ENCODE data around the gene USH1G. TPM values are rescaled to one million over a fixed set of nuclear protein-coding genes. Genes with fewer than 3 reads are reported as not detected.
A peak's percentile ranks its signal among the peaks of the same experiment; 100 is the strongest.

The USH1G gene
- total RNA-seq, 2 donors from 2014 or later: not detected

GRCh38 chr17:74960570-74961342, 37.7 kb upstream of the USH1G start:
- Mint-ChIP-seq H3K4me3 (no peak overlapping the region), H3K36me3 (no peaks in the 10 kb centered on the region), H3K4me1 (ENCODE audit: low read depth in 2 of 2) (peaks cover 0 to 7% of the 10 kb centered on the region in 2 donors)

GRCh38 chr17:74959826-74960515, 36.9 kb upstream of the USH1G start:
- H3K27ac Mint-ChIP-seq: no peak overlapping the region
- no peak for DNase-seq (ENCODE audit: low spot score)
- H3K27me3 Mint-ChIP-seq: peaks cover 0 to 9% of the 10 kb centered on the region in 2 donors
- no peak for ATAC-seq
- no peak overlapping the region for H3K4me3 Mint-ChIP-seq
- H3K9me3 Mint-ChIP-seq: no peaks in the 10 kb centered on the region
- H3K36me3 Mint-ChIP-seq: no peaks in the 10 kb centered on the region
- H3K4me1 Mint-ChIP-seq (ENCODE audit: low read depth in 2 of 2): peaks cover 0 to 7% of the 10 kb centered on the region in 2 donors

More at GRCh38 chr17:74960570-74961342, 37.7 kb upstream of the USH1G start:
- ATAC-seq: peak in 1 of 2 donors; percentile 14
- Mint-ChIP-seq H3K27me3 (peaks cover 0 to 7% of the 10 kb centered on the region in 2 donors), H3K27ac (no peak overlapping the region), H3K9me3 (no peaks in the 10 kb centered on the region)
- DNase-seq (ENCODE audit: low spot score): no peak

GRCh38 chr17:74957935-74958740, 35.1 kb upstream of the USH1G start:
- Mint-ChIP-seq H3K9me3 (no peaks in the 10 kb centered on the region), H3K4me3 (no peak overlapping the region), H3K4me1 (ENCODE audit: low read depth in 2 of 2) (peaks cover 0 to 9% of the 10 kb centered on the region in 2 donors), H3K36me3 (no peaks in the 10 kb centered on the region), H3K27me3 (peaks cover 0 to 9% of the 10 kb centered on the region in 2 donors), H3K27ac (no peak overlapping the region)
- no peak for DNase-seq (ENCODE audit: low spot score)
- peak in 1 of 2 donors; percentile 57 for ATAC-seq

GRCh38 chr17:74956093-74956492, 33.0 kb upstream of the USH1G start:
- H3K4me1 Mint-ChIP-seq (ENCODE audit: low read depth in 2 of 2): peaks cover 0 to 6% of the 10 kb centered on the region in 2 donors
- no peak for ATAC-seq
- DNase-seq (ENCODE audit: low spot score): peak; percentile 29
- H3K9me3 Mint-ChIP-seq: no peaks in the 10 kb centered on the region
- H3K27ac Mint-ChIP-seq: no peak overlapping the region
- H3K36me3 Mint-ChIP-seq: no peaks in the 10 kb centered on the region
- H3K27me3 Mint-ChIP-seq: peaks cover 0 to 12% of the 10 kb centered on the region in 2 donors
- H3K4me3 Mint-ChIP-seq: no peak overlapping the region

GRCh38 chr17:74954665-74955421, 31.8 kb upstream of the USH1G start:
- H3K4me3 Mint-ChIP-seq: no peak overlapping the region

GRCh38 chr17:74954115-74954514, 31.1 kb upstream of the USH1G start:
- H3K27me3 Mint-ChIP-seq: peaks cover 0 to 5% of the 10 kb centered on the region in 2 donors
- no peaks in the 10 kb centered on the region for H3K36me3 Mint-ChIP-seq
- ATAC-seq (no peak), DNase-seq (ENCODE audit: low spot score) (no peak)
- H3K4me1 Mint-ChIP-seq (ENCODE audit: low read depth in 2 of 2): peaks cover 0 to 6% of the 10 kb centered on the region in 2 donors
- no peaks in the 10 kb centered on the region for H3K9me3 Mint-ChIP-seq
- no peak overlapping the region for H3K4me3 Mint-ChIP-seq
- H3K27ac Mint-ChIP-seq: no peak overlapping the region

More at GRCh38 chr17:74954665-74955421, 31.8 kb upstream of the USH1G start:
- Mint-ChIP-seq H3K27me3 (peaks cover 0 to 9% of the 10 kb centered on the region in 2 donors), H3K27ac (no peak overlapping the region), H3K36me3 (no peaks in the 10 kb centered on the region), H3K9me3 (no peaks in the 10 kb centered on the region), H3K4me1 (ENCODE audit: low read depth in 2 of 2) (peaks cover 0 to 6% of the 10 kb centered on the region in 2 donors)
- ATAC-seq: no peak
- DNase-seq (ENCODE audit: low spot score): peak; percentile 22

- no peak for DNase-seq (ENCODE audit: low spot score)
- Mint-ChIP-seq H3K4me3 (no peak overlapping the region), H3K27me3 (peaks cover 0 to 5% of the 10 kb centered on the region in 2 donors), H3K9me3 (no peaks in the 10 kb centered on the region), H3K4me1 (ENCODE audit: low read depth in 2 of 2) (peaks cover 0 to 6% of the 10 kb centered on the region in 2 donors), H3K36me3 (no peaks in the 10 kb centered on the region), H3K27ac (no peak overlapping the region)
- no peak for ATAC-seq
Observed at GRCh38 chr17:74953134-74953687, 30.2 kb upstream of the USH1G start.

- no peak for DNase-seq (ENCODE audit: low spot score)
- no peaks in the 10 kb centered on the region for H3K9me3 Mint-ChIP-seq
Observed at GRCh38 chr17:74952431-74953133, 29.5 kb upstream of the USH1G start.

GRCh38 chr17:74951680-74952421, 28.8 kb upstream of the USH1G start:
- Mint-ChIP-seq H3K27me3 (peaks cover 0 to 10% of the 10 kb centered on the region in 2 donors), H3K4me1 (ENCODE audit: low read depth in 2 of 2) (peaks cover 0 to 2% of the 10 kb centered on the region in 2 donors)
- no peak for ATAC-seq

More at GRCh38 chr17:74952431-74953133, 29.5 kb upstream of the USH1G start:
- Mint-ChIP-seq H3K4me3 (no peak overlapping the region), H3K27me3 (peaks cover 0 to 9% of the 10 kb centered on the region in 2 donors), H3K4me1 (ENCODE audit: low read depth in 2 of 2) (peaks cover 0 to 2% of the 10 kb centered on the region in 2 donors), H3K27ac (no peak overlapping the region), H3K36me3 (no peaks in the 10 kb centered on the region)
- no peak for ATAC-seq

GRCh38 chr17:74951065-74951464, 28.0 kb upstream of the USH1G start:
- H3K27ac Mint-ChIP-seq: no peak overlapping the region
- peaks cover 0 to 10% of the 10 kb centered on the region in 2 donors for H3K27me3 Mint-ChIP-seq
- DNase-seq (ENCODE audit: low spot score): no peak
- no peak overlapping the region for H3K4me3 Mint-ChIP-seq
- no peak for ATAC-seq
- no peaks in the 10 kb centered on the region for H3K36me3 Mint-ChIP-seq
- H3K4me1 Mint-ChIP-seq (ENCODE audit: low read depth in 2 of 2): peaks cover 0 to 2% of the 10 kb centered on the region in 2 donors
- no peaks in the 10 kb centered on the region for H3K9me3 Mint-ChIP-seq

More at GRCh38 chr17:74951680-74952421, 28.8 kb upstream of the USH1G start:
- no peak overlapping the region for H3K4me3 Mint-ChIP-seq
- H3K9me3 Mint-ChIP-seq: no peaks in the 10 kb centered on the region
- DNase-seq (ENCODE audit: low spot score): no peak
- H3K36me3 Mint-ChIP-seq: no peaks in the 10 kb centered on the region
- no peak overlapping the region for H3K27ac Mint-ChIP-seq

GRCh38 chr17:74950207-74950606, 27.2 kb upstream of the USH1G start:
- DNase-seq (ENCODE audit: low spot score): no peak
- Mint-ChIP-seq H3K27me3 (peaks cover 3 to 8% of the 10 kb centered on the region in 2 donors), H3K36me3 (no peaks in the 10 kb centered on the region), H3K4me3 (no peak overlapping the region), H3K9me3 (no peaks in the 10 kb centered on the region), H3K4me1 (ENCODE audit: low read depth in 2 of 2) (peaks cover 0 to 2% of the 10 kb centered on the region in 2 donors), H3K27ac (no peak overlapping the region)
- ATAC-seq: no peak
